SH-SY5Y (cell line): ENCODE measurements around the gene MED10.

Experiments used
- GATA2 ChIP-seq: IDR thresholded peaks from 2 replicates; pipeline ENCODE4 v1.6.1; 2011; ENCODE audit warnings: mild to moderate bottlenecking, low read depth, low read length
- GATA3 ChIP-seq: IDR thresholded peaks from 2 replicates; pipeline ENCODE4 v1.6.1; 2011; ENCODE audit warnings: low read depth, mild to moderate bottlenecking, low read length, moderate library complexity

MED10 gene

DNA sequence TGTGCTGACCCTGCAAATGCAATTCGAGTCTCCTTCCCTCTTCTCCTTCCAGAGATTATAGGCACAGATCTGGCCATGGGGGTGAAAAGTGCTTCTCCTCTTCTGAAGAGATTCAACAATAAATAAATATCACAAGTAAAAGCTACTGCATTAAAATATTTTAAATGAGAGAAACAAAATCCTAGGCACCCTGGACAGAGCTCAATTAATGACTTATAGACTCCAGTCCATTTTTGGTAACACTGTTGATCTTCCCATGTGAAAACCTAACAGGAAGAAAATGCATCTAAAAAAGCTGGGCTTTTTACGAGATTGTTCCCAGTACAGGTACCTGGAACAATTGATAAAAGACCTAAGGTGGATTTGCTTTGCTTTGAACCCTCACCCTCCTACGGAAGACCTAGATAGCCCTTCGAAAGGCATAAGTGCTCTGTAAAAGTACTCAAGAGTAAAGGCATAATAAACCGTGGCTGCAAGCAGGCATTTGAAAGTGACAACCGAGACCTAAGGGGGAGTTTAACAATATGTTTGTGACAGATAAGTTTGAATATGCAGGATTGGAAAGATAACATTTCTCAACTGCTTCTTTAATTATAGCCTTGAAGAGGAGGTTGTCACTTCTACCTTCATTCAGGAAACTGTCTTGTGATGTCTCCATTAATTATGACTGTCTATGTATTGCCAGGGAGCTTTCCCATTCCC, 29.4 kb upstream of the MED10 start:
- TF ChIP-seq GATA3 (no peak), GATA2 (no peak)

DNA sequence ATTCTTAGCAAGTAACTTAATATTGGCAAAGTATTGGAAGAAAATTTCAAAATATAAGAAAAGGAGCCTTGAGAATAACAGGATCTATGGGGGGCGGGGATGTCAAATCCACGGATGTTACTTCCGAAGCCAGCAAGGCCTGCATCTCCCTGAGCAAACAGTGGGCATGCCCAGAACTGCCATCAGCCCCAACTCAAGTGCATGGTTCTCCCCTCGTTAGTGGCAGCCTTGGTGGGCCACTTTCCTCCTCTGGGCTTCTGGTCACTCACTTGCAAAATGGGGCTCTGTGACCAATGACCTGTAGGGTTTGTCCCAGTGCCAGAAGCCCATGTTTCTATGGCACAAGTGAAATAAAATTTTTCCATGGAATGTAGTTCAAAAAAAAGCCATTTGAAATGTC, 27.2 kb upstream of the MED10 start:
- TF ChIP-seq GATA2 (no peak), GATA3 (no peak)

DNA sequence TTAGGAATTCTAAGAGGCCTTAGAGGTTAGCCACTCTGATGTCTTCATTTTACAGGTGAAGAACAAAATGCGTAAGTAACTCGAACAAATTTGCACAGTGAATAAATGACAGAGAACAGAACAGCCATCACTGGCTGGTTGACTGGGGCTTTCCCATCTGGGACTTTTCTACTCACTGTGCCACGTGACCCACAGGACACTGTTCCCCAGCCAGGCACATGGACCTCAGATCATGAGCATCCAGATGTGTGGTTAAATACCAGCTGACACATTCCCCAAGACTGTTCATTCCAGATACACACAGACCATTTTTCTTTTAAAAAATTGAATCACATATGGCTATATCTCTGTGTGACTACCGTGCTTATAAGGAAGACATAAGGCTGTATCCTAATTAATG, 25.8 kb upstream of the MED10 start:
- TF ChIP-seq GATA3, result no peak
- no peak for TF ChIP-seq GATA2

DNA sequence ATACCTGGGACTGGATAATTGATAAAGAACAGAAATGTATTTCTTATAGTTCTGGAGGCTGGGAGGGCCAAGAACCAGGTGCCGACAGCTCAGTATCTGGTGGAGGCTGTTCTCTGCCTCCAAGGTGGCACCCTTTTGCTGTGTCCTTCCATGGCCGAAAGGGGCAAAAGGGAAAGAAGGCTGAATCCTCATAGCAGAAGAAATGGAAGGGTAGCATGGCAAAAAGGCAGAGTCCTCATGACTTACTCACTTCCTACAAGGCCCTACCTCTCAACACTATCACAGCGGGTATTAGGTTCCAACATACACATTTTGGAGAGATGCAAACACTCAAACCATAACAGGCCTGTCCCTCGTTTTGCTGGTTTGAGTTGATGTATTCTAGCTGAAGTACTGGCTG, 25.1 kb upstream of the MED10 start:
- TF ChIP-seq GATA3, result no peak
- no peak for TF ChIP-seq GATA2

DNA sequence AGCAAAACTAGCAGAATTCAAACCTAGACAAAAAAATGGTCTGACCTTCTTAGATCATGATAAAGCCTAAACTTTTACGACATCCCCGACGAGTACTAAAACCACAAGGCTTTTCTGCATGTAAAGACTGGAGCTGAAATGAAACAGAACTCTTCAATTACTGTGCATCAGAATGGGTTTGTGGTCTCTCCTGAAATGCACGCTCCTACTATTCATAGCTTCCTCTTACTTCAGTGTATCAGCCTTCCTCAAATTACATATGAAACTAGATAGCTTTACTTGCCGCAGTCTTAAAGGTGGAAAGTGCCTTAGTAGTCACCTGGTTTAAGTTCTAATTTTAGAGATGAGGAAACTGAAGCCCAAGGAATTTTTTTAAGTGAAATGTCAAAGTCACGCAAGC, 24.6 kb upstream of the MED10 start:
- TF ChIP-seq GATA3 (no peak), GATA2 (no peak)

DNA sequence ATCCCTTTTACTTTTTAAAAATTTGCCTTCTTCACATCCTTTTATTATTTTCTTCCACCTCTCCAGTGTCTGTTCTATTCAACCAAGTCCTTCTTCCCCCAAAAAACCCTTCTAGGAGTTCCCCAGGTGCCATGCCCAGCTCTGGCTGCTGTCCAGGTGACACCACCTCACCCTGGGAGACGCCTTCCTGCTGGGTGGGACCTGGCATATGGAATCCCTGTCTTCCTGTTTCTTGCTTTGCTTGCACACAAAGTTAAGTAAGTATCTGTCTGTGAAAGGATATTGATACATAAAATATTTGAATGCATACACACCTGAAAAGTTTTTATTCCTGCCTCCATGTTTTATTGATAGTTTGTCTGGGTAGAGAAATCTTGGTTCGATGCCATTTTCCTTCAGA, 23.1 kb upstream of the MED10 start:
- TF ChIP-seq GATA3, result no peak
- TF ChIP-seq GATA2, result no peak

DNA sequence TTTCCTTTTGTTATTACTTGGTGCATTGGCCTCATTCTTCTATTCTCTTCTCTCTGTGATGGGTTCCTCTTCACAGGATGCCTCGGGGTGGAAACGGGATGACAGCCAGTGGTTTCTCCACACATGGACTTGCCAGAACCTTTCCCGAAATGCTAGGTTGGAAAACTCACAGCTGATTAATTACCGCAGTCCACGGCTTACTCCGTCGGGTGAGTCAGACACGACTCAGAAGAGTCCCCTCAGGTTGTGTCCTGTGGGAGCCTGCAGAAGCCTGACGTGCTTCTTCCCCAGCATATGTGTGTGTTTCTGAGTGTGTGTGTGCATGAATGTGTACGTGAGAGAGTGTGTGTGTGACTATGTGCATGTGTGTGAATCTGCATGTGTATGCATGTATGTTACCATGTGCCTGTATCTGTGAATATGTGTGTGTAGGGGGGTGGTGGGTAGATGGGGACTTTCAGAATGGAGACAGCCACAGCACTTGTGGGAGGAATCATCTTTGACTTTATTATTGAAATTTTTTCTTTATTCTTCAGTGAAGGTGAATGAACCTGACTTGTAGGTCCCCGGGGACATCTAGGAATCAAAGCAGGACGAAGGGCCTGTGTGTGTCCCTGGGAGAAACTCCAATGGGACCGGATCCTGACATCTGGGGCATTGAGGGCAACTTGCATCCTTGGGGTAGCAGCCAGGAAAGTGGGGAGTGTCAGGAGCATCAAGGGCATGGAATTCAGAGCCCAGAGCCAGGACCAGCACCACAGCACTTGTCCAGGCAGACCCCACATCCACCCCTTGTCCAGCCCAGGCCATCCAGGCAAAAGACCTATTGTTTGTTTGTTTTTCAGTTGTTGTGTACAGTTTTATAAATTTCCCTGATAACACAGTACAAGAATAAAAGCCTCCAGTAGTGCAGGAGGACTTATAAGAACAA, 21.9 kb upstream of the MED10 start:
- no peak for TF ChIP-seq GATA3
- TF ChIP-seq GATA2, result no peak

DNA sequence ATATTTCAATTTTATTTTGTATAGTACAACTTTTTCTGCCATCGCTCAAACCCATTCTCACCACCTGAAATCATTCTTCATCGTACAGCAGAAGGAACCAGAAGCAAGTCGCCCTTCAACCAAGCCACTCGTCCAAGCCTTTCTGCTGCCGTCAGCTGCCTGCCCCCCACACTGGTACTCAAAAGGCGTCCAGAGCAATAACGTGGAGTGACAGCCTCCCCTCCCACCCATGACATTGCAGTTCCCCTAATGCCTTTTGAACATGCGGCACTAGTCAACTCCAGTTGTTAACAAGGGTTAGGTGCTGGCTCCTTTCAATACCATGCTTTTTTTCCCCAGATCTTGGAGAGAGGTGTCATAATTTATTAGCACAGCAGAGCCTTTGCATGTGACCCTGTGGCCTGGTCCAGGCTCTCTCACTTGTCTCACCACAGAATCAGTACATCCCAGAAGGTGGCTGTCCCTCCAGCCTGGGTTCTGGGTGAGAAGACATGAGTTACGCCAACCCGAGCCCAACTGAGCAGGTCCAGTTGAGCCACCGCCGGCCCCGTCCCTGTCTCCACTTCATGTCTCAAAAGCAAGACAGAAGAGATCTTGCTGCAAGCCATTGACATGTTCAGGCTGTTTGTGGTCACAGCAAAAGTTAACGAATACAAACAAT, 20.4 kb upstream of the MED10 start:
- TF ChIP-seq GATA2, result no peak
- TF ChIP-seq GATA3, result no peak

DNA sequence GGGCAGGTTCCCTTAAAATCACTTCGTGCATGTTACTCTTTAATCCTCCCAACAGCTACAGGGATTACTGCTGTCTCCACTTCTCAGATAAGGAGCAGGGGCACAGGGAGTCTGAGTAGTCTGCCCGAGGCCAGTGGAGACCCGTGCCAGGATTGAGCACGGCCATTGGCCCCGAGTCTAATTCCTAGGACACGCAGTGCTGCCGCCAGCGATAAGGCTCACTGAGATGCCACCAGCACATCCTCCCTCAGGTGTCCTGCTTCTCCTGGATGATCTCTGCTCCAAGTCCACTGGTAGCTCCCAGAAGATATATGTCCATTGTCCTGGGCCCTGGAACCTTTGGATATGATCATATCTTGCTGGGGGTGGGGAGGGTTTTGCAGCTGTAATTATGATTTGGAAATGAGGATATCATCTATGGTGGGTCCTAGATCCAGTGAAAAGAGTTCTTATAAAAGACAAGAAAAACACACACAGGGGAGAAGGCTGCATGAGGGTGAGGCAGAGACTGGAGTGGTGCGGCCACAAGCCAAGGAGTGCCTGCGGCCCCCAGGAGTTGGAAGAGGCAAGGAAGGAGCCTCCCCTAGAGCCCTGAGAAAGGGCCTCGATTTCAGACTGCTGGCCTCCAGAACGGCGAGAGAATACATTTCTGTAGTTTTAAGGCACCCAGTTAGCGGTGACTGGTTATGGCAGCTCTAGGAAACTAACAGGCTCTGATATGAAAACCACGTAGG, 19.4 kb upstream of the MED10 start:
- TF ChIP-seq GATA3 (no peak), GATA2 (no peak)

DNA sequence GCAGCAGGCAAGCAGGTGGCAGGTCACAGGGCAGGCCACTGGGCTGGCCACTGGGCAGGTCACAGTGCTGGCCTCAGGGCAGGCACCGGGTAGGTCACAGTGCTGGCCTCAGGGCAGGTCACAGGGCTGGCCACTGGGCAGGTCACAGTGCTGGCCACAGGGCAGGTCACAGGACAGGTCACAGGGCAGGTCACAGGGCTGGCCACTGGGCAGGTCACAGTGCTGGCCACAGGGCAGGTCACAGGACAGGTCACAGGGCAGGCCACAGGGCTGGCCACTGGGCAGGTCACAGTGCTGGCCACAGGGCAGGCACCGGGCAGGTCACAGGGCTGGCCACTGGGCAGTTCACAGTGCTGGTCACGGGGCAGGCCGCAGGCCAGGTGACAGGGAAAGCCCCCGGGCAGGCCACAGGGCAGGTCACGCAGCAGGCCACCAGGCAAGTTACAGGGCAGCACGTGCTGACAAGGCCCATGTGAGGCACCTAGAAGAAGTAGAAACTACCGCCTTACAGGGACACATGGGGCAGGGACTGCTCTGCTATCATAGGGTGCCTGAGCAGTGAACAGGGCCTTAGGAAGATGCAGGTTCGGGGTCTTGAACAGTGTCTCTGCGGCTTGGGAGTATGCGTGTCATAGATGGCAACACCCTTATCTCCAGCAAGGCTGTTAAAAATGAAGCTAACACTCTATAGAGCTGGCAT, 18.6 kb upstream of the MED10 start:
- no peak for TF ChIP-seq GATA3
- TF ChIP-seq GATA2, result no peak

DNA sequence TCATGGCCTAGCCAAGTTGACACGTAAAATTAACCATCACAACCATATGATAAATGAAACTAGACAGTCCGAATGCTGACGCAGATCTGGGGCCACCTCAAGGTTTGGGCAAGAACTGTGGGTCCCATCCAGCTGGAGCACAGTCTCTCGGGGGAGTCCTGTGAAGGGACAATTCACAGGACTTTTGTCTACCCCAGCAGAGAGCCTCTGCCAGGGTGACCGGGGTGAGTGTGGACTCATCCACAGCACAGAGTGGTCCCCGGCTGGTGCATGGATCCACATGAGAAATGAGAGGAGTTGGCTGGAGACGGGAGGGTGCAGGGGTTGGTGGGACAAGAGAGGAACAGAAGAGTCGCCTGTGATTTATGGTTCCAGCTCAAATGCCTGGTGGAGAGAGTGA, 17.7 kb upstream of the MED10 start:
- TF ChIP-seq GATA2, result no peak
- TF ChIP-seq GATA3, result no peak

DNA sequence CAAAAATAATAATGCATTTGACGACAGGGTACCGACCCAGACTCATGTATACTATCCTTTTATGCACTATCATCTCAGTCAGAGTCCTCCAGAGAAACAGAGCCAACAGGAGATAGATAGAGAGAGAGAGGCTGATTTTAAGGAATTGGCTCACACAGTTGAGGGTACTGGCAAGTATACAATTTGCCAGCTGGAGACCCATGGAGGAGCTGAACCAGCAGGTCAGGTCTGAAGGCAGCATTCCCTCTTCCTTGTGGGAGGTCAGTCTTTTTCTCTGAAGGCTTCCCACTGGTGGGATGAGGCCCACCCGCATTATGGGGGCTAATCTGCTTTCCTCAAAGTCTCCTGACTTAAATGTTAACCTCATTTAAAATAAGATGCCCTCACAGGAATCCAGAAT, 17.3 kb upstream of the MED10 start:
- TF ChIP-seq GATA3, result no peak

DNA sequence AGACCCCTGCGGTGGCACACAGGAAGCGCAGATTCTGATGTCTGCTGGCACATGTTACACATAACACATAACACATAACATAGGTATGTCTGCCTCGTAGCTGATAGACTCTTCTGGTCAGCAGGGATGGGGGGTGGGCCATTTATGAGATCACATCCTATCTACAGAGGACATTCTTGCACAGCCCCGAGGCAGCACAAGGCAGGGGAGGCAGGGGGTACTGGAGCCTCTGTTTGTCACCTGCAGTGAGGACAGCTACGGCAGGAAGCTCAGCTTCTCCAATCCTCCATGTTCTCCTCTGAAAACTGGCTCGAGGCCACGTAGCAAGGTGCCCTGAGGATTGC, 16.7 kb upstream of the MED10 start:
- TF ChIP-seq GATA3 (no peak), GATA2 (no peak)

DNA sequence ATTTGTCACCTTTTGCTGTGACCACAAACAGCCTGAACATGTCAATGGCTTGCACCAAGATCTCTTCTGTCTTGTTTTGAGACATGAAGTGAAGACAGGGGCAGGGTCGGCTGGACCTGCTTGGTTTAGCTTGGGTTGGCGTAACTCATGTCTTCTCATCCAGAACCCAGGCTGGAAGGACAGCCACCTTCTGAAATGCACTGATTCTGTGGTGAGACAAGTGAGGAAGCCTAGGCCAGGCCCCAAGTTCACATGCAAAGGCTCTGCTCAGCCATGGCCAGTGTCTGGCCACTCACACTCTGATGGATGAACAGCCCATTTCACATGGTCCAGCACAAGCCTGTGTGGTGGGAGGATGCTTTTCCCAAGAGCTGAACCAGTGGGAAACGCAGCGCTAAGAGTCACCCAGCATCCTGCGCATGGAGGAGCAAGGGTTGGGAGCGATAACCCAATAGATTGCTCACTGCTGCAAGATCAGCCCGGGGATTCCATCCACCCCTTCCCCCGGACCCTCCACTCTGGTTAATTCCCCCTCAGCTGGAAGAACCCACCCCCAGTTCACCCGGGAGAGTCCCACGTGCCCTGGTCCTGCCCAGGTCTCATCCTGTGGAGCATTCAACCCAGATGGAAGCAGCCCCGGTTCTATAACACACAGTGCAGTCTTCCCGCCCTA, 16.2 kb upstream of the MED10 start:
- no peak for TF ChIP-seq GATA3
